DOHH2 (cell line): Measurements from ENCODE around the gene GAS7.

Source experiments
- H3F3A ChIP-seq: fragments of 200-600 bp; sonication (generic), shearing (Covaris generic); 2 replicates; pipeline ENCODE4 v1.6.0; 2016; ENCODE audit warnings: antibody characterized with exemption, mild to moderate bottlenecking; ENCODE audit not compliant: control insufficient read depth, insufficient read depth
- H3K27ac ChIP-seq: fragments of 200-600 bp; sonication (generic); 2 replicates; pipeline ENCODE4 v1.5.1; 2014; ENCODE audit warnings: low read depth, mild to moderate bottlenecking, low read length, moderate library complexity
- H3K27me3 ChIP-seq: fragments of 200-600 bp; sonication (generic); 2 replicates; pipeline ENCODE4 v1.6.1; 2014; ENCODE audit warnings: mild to moderate bottlenecking, low read length, mixed read lengths; ENCODE audit not compliant: control insufficient read depth
- H3K36me3 ChIP-seq: fragments of 200-600 bp; sonication (generic); 2 replicates; pipeline ENCODE4 v1.6.1; 2014; ENCODE audit warnings: mild to moderate bottlenecking, low read length, moderate library complexity, mixed read lengths; ENCODE audit not compliant: control insufficient read depth
- H3K4me1 ChIP-seq: fragments of 200-600 bp; sonication (generic); 2 replicates; pipeline ENCODE4 v1.6.1; 2014; ENCODE audit warnings: mild to moderate bottlenecking, low read length, mixed read lengths; ENCODE audit not compliant: control insufficient read depth
- H3K4me2 ChIP-seq: fragments of 200-600 bp; sonication (generic); 2 replicates; pipeline ENCODE4 v1.6.0; 2014; ENCODE audit warnings: mild to moderate bottlenecking, low read length, moderate library complexity
- H3K4me3 ChIP-seq: fragments of 200-600 bp; sonication (generic); 2 replicates; pipeline ENCODE4 v1.5.1; 2014; ENCODE audit warnings: mild to moderate bottlenecking, low read length, mixed read lengths
- H3K79me2 ChIP-seq: fragments of 200-600 bp; sonication (generic); 2 replicates; pipeline ENCODE4 v1.6.1; 2014; ENCODE audit warnings: mild to moderate bottlenecking, low read length, mixed read lengths; ENCODE audit not compliant: control insufficient read depth
- H3K9me2 ChIP-seq: fragments of 200-600 bp; sonication (generic); replicated peaks from 2 replicates; pipeline ENCODE4 v1.6.1; 2014; ENCODE audit warnings: mild to moderate bottlenecking, low read length, mixed read lengths; ENCODE audit not compliant: control insufficient read depth
- H3K9me3 ChIP-seq: fragments of 200-600 bp; sonication (generic); 2 replicates; pipeline ENCODE4 v1.6.1; 2014; ENCODE audit warnings: antibody characterized with exemption, low read length, mixed read lengths; ENCODE audit not compliant: control insufficient read depth, insufficient read depth
- H4K20me1 ChIP-seq: fragments of 200-600 bp; sonication (generic); 2 replicates; pipeline ENCODE4 v1.6.0; 2014; ENCODE audit warnings: low read depth, mild to moderate bottlenecking, antibody characterized with exemption, low read length, moderate library complexity; ENCODE audit not compliant: control insufficient read depth, insufficient read depth
- CTCF ChIP-seq: fragments of 200-600 bp; sonication (generic); IDR thresholded peaks from one replicate; pipeline ENCODE4 v1.5.1; 2014; ENCODE audit warnings: antibody characterized with exemption, mild to moderate bottlenecking, low read depth, low read length; ENCODE audit not compliant: poor library complexity, severe bottlenecking
- EZH2phosphoT487 ChIP-seq: fragments of 200-600 bp; sonication (generic); IDR thresholded peaks from 2 replicates; pipeline ENCODE4 v1.6.1; 2017; ENCODE audit warnings: borderline replicate concordance, mild to moderate bottlenecking, antibody characterized with exemption, low read length, moderate library complexity, mixed read lengths

The GAS7 gene

GRCh38 chr17:10075919-10076318 lies 122.5 kb downstream of the GAS7 start:
- H3K9me3 ChIP-seq, result no peaks in the 10 kb centered on the region
- H3K9me2 ChIP-seq, result no peaks in the 10 kb centered on the region

DNA sequence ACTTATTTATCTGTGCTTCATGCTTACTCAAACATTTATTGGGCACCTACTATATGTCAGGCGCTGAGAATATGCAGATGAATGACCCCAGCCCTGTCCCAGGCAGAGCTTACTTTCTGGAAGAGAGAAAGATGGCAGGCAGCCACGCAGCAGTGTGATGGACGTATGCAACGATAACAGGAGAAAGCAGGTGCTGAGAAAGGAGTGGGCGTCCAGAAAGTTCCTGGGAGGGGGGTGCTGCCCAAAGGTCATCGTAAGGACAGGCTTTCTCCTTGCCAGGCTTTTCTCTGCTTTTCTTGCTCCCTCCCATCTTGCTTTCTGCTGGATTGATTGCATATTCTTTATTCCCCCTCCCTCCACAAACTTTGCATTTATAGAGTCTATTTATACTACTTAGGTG lies 124.5 kb downstream of the GAS7 start:
- TF ChIP-seq CTCF (no peak), EZH2phosphoT487 (no peak)
- no peaks in the 10 kb centered on the region for H3K27me3 ChIP-seq
- H3K27ac ChIP-seq, result no peak overlapping the region
- H3K9me3 ChIP-seq, result no peaks in the 10 kb centered on the region
- no peak overlapping the region for H3K4me3 ChIP-seq
- no peaks in the 10 kb centered on the region for H3K79me2 ChIP-seq
- no peak overlapping the region for H3K4me2 ChIP-seq
- H4K20me1 ChIP-seq, result no peaks in the 10 kb centered on the region
- no peaks in the 10 kb centered on the region for H3F3A ChIP-seq
- H3K9me2 ChIP-seq, result no peaks in the 10 kb centered on the region
- H3K4me1 ChIP-seq, result no peaks in the 10 kb centered on the region
- no peaks in the 10 kb centered on the region for H3K36me3 ChIP-seq

More at GRCh38 chr17:10075919-10076318, 122.5 kb downstream of the GAS7 start:
- no peak overlapping the region for H3K27ac ChIP-seq
- H3K4me1 ChIP-seq, result no peaks in the 10 kb centered on the region
- H3K79me2 ChIP-seq, result no peaks in the 10 kb centered on the region
- no peak for TF ChIP-seq CTCF
- no peak for TF ChIP-seq EZH2phosphoT487
- H3K36me3 ChIP-seq, result no peaks in the 10 kb centered on the region
- no peak overlapping the region for H3K4me2 ChIP-seq
- no peak overlapping the region for H3K4me3 ChIP-seq
- H3K27me3 ChIP-seq, result no peaks in the 10 kb centered on the region
- no peaks in the 10 kb centered on the region for H3F3A ChIP-seq
- no peaks in the 10 kb centered on the region for H4K20me1 ChIP-seq

- Histone ChIP-seq H3F3A (no peaks in the 10 kb centered on the region), H3K79me2 (no peaks in the 10 kb centered on the region), H4K20me1 (no peaks in the 10 kb centered on the region), H3K27me3 (no peaks in the 10 kb centered on the region), H3K4me2 (no peak overlapping the region), H3K9me2 (no peaks in the 10 kb centered on the region), H3K27ac (no peak overlapping the region), H3K9me3 (no peaks in the 10 kb centered on the region), H3K36me3 (no peaks in the 10 kb centered on the region), H3K4me3 (no peak overlapping the region), H3K4me1 (no peaks in the 10 kb centered on the region)
- no peak for TF ChIP-seq CTCF
- TF ChIP-seq EZH2phosphoT487, result no peak
Measured at GRCh38 chr17:10072556-10073425, 125.6 kb downstream of the GAS7 start.
